Measurements from ENCODE around the gene NRL. TPM values are rescaled to one million over a fixed set of nuclear protein-coding genes. Genes with fewer than 3 reads are reported as not detected.

The NRL gene
- total RNA-seq, 3 donors from 2014 or later: 1.2 to 2.3 (median 1.4) TPM

- no peak for DNase-seq
- H3K9me3 Mint-ChIP-seq: no peaks in the 10 kb centered on the region
- no peak for ATAC-seq
- H3K4me1 Mint-ChIP-seq (ENCODE audit: low read depth): peaks cover 50% of the 10 kb centered on the region
- H3K36me3 Mint-ChIP-seq (ENCODE audit: insufficient read depth): peaks cover 42% of the 10 kb centered on the region
- H3K27me3 Mint-ChIP-seq (ENCODE audit: low read depth): no peaks in the 10 kb centered on the region
- peak overlapping the region; percentile 98 for H3K4me3 Mint-ChIP-seq
These were observed 33.1 kb upstream of the NRL start for GRCh38 chr14:24147761-24148428.

- Mint-ChIP-seq H3K9me3 (no peaks in the 10 kb centered on the region), H3K27me3 (ENCODE audit: low read depth) (no peaks in the 10 kb centered on the region), H3K4me1 (ENCODE audit: low read depth) (peaks cover 56% of the 10 kb centered on the region), H3K36me3 (ENCODE audit: insufficient read depth) (peaks cover 45% of the 10 kb centered on the region), H3K4me3 (peak within 1 kb of the TSS; percentile 98)
- ATAC-seq (peak; percentile 89 to 90), DNase-seq (peak; percentile 96)
These were observed 32.4 kb upstream of the NRL start, which contains the start of gene RNF31 for GRCh38 chr14:24146978-24147760. RNF31 (plus strand) TSS chr14:24147498; CDS start chr14:24147699, 201 bp downstream.

GRCh38 chr14:24146453-24146977 lies 31.8 kb upstream of the NRL start, which contains the start of gene PSME2:
PSME2 (minus strand) TSS chr14:24146610; CDS start chr14:24146581, 29 bp downstream.
- ATAC-seq (peak; percentile 67 to 73), DNase-seq (peak; percentile 72)
- H3K4me1 Mint-ChIP-seq (ENCODE audit: low read depth): peaks cover 62% of the 10 kb centered on the region
- H3K27me3 Mint-ChIP-seq (ENCODE audit: low read depth): no peaks in the 10 kb centered on the region
- H3K4me3 Mint-ChIP-seq: peak within 1 kb of the TSS; percentile 98
- peaks cover 42% of the 10 kb centered on the region for H3K36me3 Mint-ChIP-seq (ENCODE audit: insufficient read depth)
- no peaks in the 10 kb centered on the region for H3K9me3 Mint-ChIP-seq

- no peaks in the 10 kb centered on the region for H3K9me3 Mint-ChIP-seq
- no peaks in the 10 kb centered on the region for H3K27me3 Mint-ChIP-seq (ENCODE audit: low read depth)
- ATAC-seq: no peak
- DNase-seq: no peak
- peak overlapping the region; percentile 98 for H3K4me3 Mint-ChIP-seq
- peaks cover 63% of the 10 kb centered on the region for H3K4me1 Mint-ChIP-seq (ENCODE audit: low read depth)
- H3K36me3 Mint-ChIP-seq (ENCODE audit: insufficient read depth): peaks cover 41% of the 10 kb centered on the region
These were observed 31.1 kb upstream of the NRL start for GRCh38 chr14:24145690-24146452.

- no peaks in the 10 kb centered on the region for H3K27me3 Mint-ChIP-seq (ENCODE audit: low read depth)
- peaks cover 35% of the 10 kb centered on the region for H3K36me3 Mint-ChIP-seq (ENCODE audit: insufficient read depth)
- H3K4me3 Mint-ChIP-seq: peak overlapping the region; percentile 98
- DNase-seq (no peak), ATAC-seq (no peak)
- no peaks in the 10 kb centered on the region for H3K9me3 Mint-ChIP-seq
- peaks cover 65% of the 10 kb centered on the region for H3K4me1 Mint-ChIP-seq (ENCODE audit: low read depth)
These were observed 30.5 kb upstream of the NRL start for GRCh38 chr14:24145219-24145618.

GRCh38 chr14:24144451-24144850 lies 29.7 kb upstream of the NRL start:
- Mint-ChIP-seq H3K4me1 (ENCODE audit: low read depth) (peaks cover 66% of the 10 kb centered on the region), H3K27me3 (ENCODE audit: low read depth) (no peaks in the 10 kb centered on the region), H3K4me3 (peak overlapping the region; percentile 42), H3K9me3 (no peaks in the 10 kb centered on the region), H3K36me3 (ENCODE audit: insufficient read depth) (peaks cover 36% of the 10 kb centered on the region)
- DNase-seq (no peak), ATAC-seq (no peak)

- ATAC-seq: no peak
- Mint-ChIP-seq H3K9me3 (no peaks in the 10 kb centered on the region), H3K27me3 (ENCODE audit: low read depth) (no peaks in the 10 kb centered on the region), H3K4me1 (ENCODE audit: low read depth) (peaks cover 66% of the 10 kb centered on the region), H3K4me3 (peak overlapping the region; percentile 31), H3K36me3 (ENCODE audit: insufficient read depth) (peaks cover 39% of the 10 kb centered on the region)
- DNase-seq: no peak
These were observed 28.8 kb upstream of the NRL start for GRCh38 chr14:24143511-24143910.

- H3K36me3 Mint-ChIP-seq (ENCODE audit: insufficient read depth): peaks cover 46% of the 10 kb centered on the region
- no peaks in the 10 kb centered on the region for H3K9me3 Mint-ChIP-seq
- H3K4me1 Mint-ChIP-seq (ENCODE audit: low read depth): peaks cover 78% of the 10 kb centered on the region
- ATAC-seq (peak; percentile 88 to 90), DNase-seq (peak; percentile 99)
- peak within 1 kb of the TSS; percentile 93 for H3K4me3 Mint-ChIP-seq
- H3K27me3 Mint-ChIP-seq (ENCODE audit: low read depth): no peaks in the 10 kb centered on the region
These were observed 26.5 kb upstream of the NRL start, which contains the start of gene EMC9 for GRCh38 chr14:24141097-24141880. EMC9 (minus strand) TSS chr14:24141591; CDS start chr14:24141304, 287 bp downstream.

- peaks cover 36% of the 10 kb centered on the region for H3K36me3 Mint-ChIP-seq (ENCODE audit: insufficient read depth)
- H3K4me1 Mint-ChIP-seq (ENCODE audit: low read depth): peaks cover 68% of the 10 kb centered on the region
- peak overlapping the region; percentile 72 for H3K4me3 Mint-ChIP-seq
- no peaks in the 10 kb centered on the region for H3K27me3 Mint-ChIP-seq (ENCODE audit: low read depth)
- no peaks in the 10 kb centered on the region for H3K9me3 Mint-ChIP-seq
- ATAC-seq (no peak), DNase-seq (no peak)
These were observed 24.7 kb upstream of the NRL start for GRCh38 chr14:24139272-24139934.

- Mint-ChIP-seq H3K4me3 (peak overlapping the region; percentile 72), H3K4me1 (ENCODE audit: low read depth) (peaks cover 64% of the 10 kb centered on the region), H3K27me3 (ENCODE audit: low read depth) (no peaks in the 10 kb centered on the region), H3K36me3 (ENCODE audit: insufficient read depth) (peaks cover 32% of the 10 kb centered on the region), H3K9me3 (no peaks in the 10 kb centered on the region)
- DNase-seq: no peak
- no peak for ATAC-seq
These were observed 23.9 kb upstream of the NRL start for GRCh38 chr14:24138396-24139271.

GRCh38 chr14:24137529-24138395 lies 23.0 kb upstream of the NRL start:
- Mint-ChIP-seq H3K4me3 (peak overlapping the region; percentile 91), H3K9me3 (no peaks in the 10 kb centered on the region), H3K27me3 (ENCODE audit: low read depth) (no peaks in the 10 kb centered on the region), H3K4me1 (ENCODE audit: low read depth) (peaks cover 61% of the 10 kb centered on the region), H3K36me3 (ENCODE audit: insufficient read depth) (peaks cover 27% of the 10 kb centered on the region)
- ATAC-seq (no peak), DNase-seq (no peak)
